Astrocyte (in vitro differentiated cells and primary cell): ENCODE results near the gene KIF26B.

Source experiments
- EZH2 ChIP-seq: IDR thresholded peaks from 2 replicates; pipeline ENCODE4 v1.6.1; 2012; ENCODE audit warnings: mild to moderate bottlenecking, low read length, inconsistent platforms; ENCODE audit not compliant: insufficient read depth
- TF ChIP-seq, protein P1 (sequence below): IDR thresholded peaks from 2 replicates; pipeline ENCODE4 v1.5.1; 2011; ENCODE audit warnings: low read depth, mild to moderate bottlenecking, inconsistent platforms, low read length, moderate library complexity; ENCODE audit not compliant: insufficient read depth

DNA sequence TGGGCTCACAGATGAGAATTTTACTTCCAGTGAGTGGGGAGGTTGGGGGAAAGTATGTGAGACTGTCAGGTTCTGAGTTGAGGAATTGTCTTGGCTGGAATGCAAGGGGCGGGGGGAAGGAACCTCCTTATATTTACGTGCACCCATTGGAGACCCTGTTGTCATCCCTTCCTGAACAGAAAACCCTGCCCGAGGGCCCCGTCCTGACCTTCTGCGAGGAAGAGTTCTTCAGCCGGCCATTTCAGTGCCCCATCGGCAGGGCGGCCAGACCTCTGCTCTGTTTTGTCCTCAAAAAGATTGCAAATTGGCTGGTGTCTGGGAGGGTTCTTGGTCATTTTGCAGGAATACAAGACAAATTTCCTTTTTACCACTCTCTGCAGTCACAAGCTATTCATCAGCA, 7.1 kb downstream of the KIF26B start:
- TF ChIP-seq, protein P1, sequence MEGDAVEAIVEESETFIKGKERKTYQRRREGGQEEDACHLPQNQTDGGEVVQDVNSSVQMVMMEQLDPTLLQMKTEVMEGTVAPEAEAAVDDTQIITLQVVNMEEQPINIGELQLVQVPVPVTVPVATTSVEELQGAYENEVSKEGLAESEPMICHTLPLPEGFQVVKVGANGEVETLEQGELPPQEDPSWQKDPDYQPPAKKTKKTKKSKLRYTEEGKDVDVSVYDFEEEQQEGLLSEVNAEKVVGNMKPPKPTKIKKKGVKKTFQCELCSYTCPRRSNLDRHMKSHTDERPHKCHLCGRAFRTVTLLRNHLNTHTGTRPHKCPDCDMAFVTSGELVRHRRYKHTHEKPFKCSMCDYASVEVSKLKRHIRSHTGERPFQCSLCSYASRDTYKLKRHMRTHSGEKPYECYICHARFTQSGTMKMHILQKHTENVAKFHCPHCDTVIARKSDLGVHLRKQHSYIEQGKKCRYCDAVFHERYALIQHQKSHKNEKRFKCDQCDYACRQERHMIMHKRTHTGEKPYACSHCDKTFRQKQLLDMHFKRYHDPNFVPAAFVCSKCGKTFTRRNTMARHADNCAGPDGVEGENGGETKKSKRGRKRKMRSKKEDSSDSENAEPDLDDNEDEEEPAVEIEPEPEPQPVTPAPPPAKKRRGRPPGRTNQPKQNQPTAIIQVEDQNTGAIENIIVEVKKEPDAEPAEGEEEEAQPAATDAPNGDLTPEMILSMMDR = no peak
- no peak for TF ChIP-seq EZH2
